Measurements from ENCODE around the gene SKOR2.

DNA sequence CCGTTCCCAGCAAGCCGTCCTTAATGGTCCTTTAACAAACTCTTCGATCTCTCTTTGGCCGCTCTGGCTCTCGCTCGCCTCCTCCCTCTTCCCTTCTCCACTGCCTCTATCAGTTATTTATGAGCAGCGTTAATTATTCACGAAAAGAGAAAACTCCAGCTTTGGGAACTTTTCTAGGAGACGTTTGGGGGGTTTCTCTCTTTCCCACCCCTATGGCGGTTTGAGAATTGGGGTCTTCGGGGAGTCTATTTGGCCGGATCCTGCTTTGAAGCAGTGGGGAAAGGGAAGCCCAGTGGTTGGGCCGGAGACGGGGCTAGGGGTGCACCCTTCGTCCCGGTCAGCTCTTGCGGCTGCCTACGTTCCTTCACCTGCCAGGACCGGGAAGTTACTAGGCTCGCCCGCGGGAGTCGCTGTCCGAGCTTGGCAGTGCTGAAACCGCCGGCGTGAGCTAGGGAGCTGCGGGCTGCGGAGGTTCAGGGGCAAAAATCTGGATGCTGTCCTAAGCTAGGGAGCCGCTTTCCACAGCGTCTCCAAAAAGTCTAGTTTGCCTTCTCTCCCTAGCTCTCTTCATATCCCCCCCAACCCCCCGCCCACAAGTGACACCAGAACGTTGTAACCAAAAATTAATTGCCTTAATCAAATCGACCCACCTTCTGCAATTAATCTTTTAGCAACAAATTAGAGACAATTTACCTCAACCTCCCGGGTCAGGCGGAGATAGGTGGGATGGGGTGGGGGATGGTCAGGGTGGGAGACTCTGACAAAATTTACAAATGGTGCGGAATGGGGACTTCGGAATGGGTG is 8.9 kb upstream of the SKOR2 start:
- TF ChIP-seq, protein P1, sequence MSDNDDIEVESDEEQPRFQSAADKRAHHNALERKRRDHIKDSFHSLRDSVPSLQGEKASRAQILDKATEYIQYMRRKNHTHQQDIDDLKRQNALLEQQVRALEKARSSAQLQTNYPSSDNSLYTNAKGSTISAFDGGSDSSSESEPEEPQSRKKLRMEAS (IDR thresholded peaks at IDR 0.05): no peak
- TF ChIP-seq CEBPB (IDR thresholded peaks at IDR 0.05) (no peak), CREB1 (IDR thresholded peaks at IDR 0.05; ENCODE audit: low read depth) (no peak)

All from Ishikawa (cell line).